ENCODE data around the gene GRB2.
"Not testable (repeated sequence)": the region's sequence is repeated elsewhere in the genome, so short reads cannot be mapped to it uniquely, and the experiment has no call there.

Gene GRB2

GRCh38 chr17:75317671-75318070 is 87.8 kb downstream of the GRB2 start:
- peak; percentile 51 to 66 (median 60) for DNase-seq

- DNase-seq, result no peak
Observed at GRCh38 chr17:75316253-75316652, 89.2 kb downstream of the GRB2 start.

DNA sequence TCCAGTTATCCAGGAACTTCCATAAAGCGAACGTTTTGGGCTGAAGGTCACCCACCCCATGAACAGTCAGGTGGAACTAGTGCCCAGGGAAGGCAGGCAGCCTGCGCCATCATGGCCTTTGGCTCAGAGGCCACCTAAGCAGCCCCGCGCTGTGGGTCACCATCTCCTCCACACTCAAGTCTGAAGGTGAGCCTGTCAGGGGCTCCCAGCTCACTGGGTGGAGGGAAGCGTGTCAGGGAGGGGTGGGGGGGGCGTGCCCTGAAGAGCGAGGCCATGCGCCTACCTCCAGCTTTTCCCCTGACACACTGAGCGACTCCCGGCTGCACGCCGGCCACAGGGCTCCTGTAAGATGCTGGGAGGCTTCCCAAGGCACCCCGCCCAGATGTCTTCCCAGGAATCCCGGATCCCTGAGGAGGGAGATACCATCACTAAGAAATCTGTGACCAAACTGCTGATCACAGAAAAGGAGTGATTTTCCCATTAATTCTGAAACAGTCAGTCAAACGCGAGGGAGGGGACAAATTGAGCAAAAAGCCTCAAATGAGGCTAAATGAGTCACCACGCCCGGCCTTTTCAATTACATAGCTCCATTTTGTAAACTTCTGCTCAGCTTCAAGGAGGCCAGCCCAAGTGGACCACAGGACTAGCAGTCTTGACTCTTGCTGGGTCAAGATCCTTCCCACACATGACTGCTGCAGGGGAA is 89.8 kb downstream of the GRB2 start:
- DNase-seq, result peak; percentile 89 to 95 (median 92)

DNA sequence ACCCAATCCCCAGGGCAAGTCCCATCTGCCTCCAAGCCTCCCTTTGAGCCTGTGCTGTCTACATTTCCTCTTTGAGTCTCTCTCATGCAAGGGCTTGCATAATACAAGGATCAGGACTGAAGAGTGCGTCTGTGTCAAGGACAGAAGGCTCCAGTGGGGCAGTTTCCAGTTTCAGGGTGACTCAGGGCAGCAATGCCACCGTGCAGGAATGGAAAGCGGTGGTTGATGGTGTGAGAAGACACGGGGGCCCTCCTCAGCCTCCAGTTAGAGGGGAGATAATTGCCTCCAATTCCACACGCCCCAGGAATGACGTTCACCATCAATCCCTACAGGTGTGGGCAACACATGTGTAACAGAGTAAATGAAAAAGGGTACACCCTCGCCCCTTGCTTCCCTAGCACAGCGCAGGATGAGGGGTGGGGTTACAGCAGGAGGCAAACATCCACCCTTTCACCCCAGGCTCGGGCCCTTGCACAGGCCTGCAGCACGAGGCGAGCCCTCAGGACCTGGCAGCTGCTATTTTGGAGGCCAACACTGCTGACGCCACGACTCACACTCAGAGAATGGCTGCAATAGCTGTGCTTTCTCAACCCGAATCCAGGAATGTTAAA is 91.4 kb downstream of the GRB2 start:
- DNase-seq, result peak; percentile 92 to 98 (median 96)

DNA sequence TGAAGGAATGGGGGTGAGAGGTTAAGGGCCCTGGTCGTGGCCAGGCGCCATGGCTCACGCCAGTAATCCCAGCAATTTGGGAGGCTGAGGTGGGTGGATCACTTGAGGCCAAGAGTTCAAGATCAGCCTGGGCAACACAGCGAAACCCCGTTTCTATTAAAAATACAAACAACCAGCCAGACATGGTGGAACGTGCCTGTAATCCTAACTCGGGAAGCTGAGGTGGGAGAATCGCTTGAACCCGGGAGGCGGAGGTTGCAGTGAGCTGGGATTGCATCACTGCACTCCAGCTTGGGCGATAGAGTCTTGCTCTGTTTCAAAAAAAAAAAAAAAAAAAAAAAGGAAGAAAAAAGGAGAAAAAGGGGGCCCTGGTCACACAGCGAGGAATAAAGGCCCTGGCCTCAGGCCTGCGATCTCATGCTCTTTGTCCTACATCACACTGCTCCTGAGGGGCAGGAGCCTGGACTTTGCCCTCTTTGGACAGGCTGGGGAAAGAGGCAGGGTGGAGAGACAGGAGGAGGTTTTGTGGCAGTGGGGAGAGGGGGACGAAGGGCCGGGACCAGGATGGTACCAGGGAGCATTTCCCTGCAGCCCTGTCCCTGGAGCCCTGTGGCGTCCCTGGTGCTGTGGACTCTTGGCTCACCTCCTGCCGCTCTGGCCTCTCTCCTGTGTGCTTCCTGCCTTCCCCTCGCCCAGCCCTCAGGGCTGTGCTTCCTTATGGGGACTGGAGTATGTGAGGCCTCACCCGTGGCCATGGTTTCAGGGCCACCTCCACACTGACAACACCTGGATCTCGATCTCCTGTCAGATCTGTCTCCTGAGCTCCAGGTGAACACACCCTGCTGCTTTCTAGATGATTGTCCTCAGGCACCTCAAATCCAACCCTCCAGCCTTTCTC is 96.5 kb downstream of the GRB2 start:
- peak; percentile 63 to 81 (median 80) for DNase-seq

- no peak for DNase-seq
Observed at GRCh38 chr17:75307957-75308731, 97.3 kb downstream of the GRB2 start.

GRCh38 chr17:75301502-75302206 is 103.8 kb downstream of the GRB2 start:
- peak; percentile 67 to 83 (median 81) for DNase-seq

DNA sequence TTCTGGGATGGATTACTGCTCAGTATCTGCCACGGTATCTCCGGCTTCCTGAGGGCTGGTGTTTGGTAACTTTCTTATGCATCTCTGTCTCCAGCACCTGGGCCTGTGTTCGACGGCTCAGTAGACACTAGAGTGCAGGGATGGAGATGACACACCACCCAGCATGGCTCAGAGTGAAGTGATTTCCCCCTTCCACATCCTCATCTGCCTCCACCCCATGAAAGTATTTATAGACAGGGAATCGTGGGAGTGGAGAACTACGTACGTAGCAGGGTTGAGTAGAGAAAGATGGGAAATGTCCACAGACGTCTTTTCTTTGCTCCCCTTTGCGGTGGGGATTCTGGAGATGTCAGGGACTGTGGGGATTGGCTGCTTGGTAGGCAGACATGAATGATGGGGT is 104.4 kb downstream of the GRB2 start:
- peak; percentile 77 to 91 (median 85) for DNase-seq

DNA sequence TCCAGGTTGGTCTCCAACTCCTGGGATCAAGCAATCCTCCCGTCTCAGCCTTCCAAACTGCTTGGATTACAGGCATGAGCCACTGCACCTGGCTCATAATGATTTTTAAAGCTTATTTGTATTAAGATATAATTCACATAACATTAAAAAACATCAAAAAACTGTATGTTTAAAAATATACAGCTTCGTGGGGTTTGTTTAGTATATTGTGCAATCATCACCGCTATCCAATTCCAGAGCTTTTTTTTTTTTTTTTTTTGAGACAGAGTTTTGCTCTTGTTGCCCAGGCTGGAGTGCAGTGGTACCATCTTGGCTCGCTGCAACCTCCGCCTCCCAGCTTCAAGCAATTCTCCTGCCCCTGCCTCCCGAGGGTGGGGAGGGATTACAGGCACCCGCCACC is 105.2 kb downstream of the GRB2 start:
- no peak for DNase-seq

- peak; percentile 85 to 95 (median 90) for DNase-seq
Observed at GRCh38 chr17:75295201-75296158, 110.0 kb downstream of the GRB2 start.

DNA sequence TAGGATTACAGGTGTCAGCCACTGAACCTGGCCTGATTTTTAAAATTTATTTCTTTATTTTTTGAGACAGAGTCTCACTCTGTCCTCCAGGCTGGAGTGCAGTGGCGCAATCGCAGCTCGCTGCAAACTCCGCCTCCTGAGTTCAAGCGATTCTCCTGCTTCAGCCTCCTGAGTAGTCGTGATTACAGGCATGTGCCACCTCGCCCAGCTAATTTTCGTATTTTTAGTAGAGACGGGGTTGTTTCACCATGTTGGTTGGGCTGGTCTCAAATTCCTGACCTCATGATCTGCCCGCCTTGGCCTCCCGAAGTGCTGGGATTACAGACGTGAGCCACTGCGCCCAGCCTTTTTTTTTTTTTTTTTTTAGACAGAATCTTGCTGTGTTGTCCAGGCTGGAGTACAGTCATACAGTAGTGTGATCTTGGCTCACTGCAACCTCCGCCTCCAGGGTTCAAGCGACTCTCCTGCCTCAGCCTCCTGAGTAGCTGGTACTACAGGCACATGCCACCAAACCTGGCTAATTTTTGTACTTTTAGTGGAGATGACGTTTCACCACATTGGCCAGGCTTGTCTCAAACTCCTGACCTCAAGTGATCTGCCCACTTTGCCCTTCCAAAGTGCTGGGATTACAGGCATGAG is 112.5 kb downstream of the GRB2 start:
- peak; percentile 79 to 86 (median 84) for DNase-seq

- DNase-seq, result peak; percentile 93 to 96 (median 94)
Observed at GRCh38 chr17:75289832-75290337, 115.6 kb downstream of the GRB2 start.

DNA sequence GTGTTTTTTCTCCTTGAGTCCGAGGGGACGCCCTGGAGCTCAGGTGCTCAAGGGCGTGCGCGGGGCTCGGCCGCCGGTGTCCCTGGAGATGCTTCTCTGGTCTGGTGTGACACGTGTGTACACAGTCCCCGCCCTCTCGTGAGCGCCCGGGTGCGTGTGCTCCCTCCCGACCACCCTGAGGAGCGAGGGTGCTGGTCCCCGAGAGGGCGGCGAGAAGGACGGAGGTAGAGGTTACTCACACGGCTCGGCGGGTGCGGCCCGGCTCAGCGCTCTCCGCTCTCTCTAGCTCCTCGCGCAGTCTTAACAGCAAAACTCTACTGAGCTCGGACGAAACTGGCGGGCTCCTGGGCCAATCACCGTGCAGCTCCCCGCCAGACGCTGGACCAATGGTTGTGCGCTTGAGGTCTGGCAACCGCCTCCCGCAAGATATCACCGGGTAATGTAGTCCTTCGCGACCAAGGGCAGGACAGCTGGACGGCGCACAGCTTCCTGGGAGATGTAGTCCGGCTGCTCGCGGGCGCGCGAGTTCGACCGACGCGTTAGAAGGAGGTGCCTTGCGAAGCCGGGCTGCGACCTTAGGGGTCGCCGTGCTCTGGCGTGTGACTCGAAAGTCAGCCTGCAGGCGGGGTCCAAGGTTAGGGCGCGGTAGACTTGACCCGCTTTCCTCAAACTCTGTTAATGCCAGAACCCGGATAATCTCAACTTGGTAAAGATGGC is 116.2 kb downstream of the GRB2 start, which contains the start of gene SLC25A19:
SLC25A19 (minus strand) TSS at position 319 of the 717 bp plus-strand sequence. CDS start 2,669 bp downstream, outside the sequence.
- DNase-seq, result peak; percentile 98 to 99 (median 98)

- peak; percentile 72 to 76 (median 73) for DNase-seq
Observed at GRCh38 chr17:75288770-75289114, 116.7 kb downstream of the GRB2 start.

GRCh38 chr17:75288359-75288758 is 117.1 kb downstream of the GRB2 start:
- DNase-seq, result no peak

DNA sequence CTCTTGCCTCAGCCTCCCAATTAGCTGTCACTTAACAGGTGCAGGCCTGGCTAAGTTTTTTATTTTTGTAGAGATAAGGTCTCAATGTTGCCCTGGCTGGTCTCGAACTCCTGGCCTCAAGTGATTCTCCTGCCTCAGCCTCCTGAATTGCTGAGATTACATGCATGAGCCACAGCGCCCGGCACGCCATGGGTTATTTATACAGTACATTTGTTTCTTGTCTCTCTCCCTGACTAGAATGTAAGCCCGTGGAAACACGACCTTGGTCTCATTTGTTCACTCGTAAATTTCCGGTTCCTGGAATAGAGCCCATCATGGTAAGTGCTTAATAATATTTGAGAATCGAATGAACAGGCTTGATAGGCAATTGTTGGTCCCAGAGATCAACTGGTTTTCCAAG is 118.3 kb downstream of the GRB2 start:
- DNase-seq, result no peak

- DNase-seq, result no peak
Observed at GRCh38 chr17:75285123-75285522, 120.4 kb downstream of the GRB2 start.

DNA sequence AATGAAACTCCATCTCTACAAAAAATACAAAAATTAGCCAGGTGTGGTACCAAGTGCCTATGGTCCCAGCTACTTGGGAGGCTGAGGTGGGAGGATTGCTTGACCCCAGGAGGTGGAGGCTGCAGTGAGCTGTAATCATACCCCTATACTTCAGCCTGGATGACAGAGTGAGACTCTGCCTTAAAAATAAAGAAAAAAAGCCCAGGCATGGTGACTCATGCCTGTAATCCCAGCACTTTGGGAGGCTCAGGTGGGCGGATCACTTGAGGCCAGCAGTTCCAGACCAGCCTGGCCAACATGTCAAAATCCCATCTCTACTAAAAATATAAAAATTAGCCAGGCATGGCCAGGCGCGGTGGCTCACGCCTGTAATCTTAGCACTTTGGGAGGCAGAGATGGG is 125.3 kb downstream of the GRB2 start:
- not testable (repeated sequence) for DNase-seq

DNA sequence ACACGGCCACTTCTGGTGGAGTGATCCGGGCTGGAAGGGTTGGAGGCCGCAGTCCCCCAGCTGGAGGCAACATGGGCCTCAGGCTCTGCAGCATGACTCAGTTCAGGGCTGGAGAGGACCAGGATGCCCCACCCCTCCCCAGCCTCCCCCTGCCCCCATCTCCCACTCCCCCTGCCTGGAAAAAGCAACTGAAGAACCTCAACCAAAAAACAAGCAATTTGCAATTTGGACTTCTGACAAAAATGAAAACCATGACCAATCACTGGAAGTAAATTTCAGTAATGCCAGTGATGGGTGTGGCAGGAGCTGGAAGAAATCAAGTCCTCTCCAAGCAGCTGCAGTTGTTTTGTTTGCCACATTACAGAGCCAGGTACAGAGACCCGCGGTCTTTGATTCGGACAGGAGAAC is 127.8 kb downstream of the GRB2 start:
- no peak for DNase-seq

All from suppressor macrophage (primary cell).